HL-60/S4 treated with phorbol 12-myristate 13-acetate at 8.2 ng/mL for 4 days and 3 days (cell line): ENCODE data around the gene CPSF2.
"Not testable (repeated sequence)": the region's sequence is repeated elsewhere in the genome, so short reads cannot be mapped to it uniquely, and the experiment has no call there.

Experiments used
- in situ Hi-C: fragments of 300-500 bp; cut with MboI; formaldehyde crosslinking; loops from 2 replicates; pipeline ENCODE4 v1.15.0; 2022; ENCODE audit warnings: low sequenced_read_pairs

The CPSF2 gene

GRCh38 chr14:92154283-92154942, 32.6 kb downstream of the CPSF2 start:
- in situ Hi-C loops = no loop called here

GRCh38 chr14:92160619-92161018, 38.9 kb downstream of the CPSF2 start:
- in situ Hi-C loops = no loop called here

- in situ Hi-C loops = no loop called here
These were observed 39.8 kb downstream of the CPSF2 start for GRCh38 chr14:92161521-92161920.

GRCh38 chr14:92164958-92165357, 43.2 kb downstream of the CPSF2 start:
- in situ Hi-C loops = no loop called here

GRCh38 chr14:92173668-92174067, 51.9 kb downstream of the CPSF2 start:
- in situ Hi-C loops = no loop called here

GRCh38 chr14:92175811-92176210, 54.0 kb downstream of the CPSF2 start:
- in situ Hi-C loops = no loop called here

- in situ Hi-C loops = no loop called here
These were observed 54.7 kb downstream of the CPSF2 start for GRCh38 chr14:92176476-92176875.

GRCh38 chr14:92179178-92179577, 57.4 kb downstream of the CPSF2 start:
- in situ Hi-C loops = not testable (repeated sequence)

GRCh38 chr14:92185559-92185958, 63.8 kb downstream of the CPSF2 start:
- in situ Hi-C loops = no loop called here

GRCh38 chr14:92187616-92188015, 65.8 kb downstream of the CPSF2 start:
- in situ Hi-C loops = not testable (repeated sequence)

GRCh38 chr14:92190768-92191167, 69.0 kb downstream of the CPSF2 start:
- in situ Hi-C loops = no loop called here

GRCh38 chr14:92198804-92199203, 77.0 kb downstream of the CPSF2 start:
- in situ Hi-C loops = no loop called here

GRCh38 chr14:92199763-92200162, 78.0 kb downstream of the CPSF2 start:
- in situ Hi-C loops = no loop called here

GRCh38 chr14:92203116-92203515, 81.3 kb downstream of the CPSF2 start:
- in situ Hi-C loops = no loop called here

GRCh38 chr14:92204792-92205191, 83.0 kb downstream of the CPSF2 start:
- in situ Hi-C loops = no loop called here

GRCh38 chr14:92207012-92207927, 85.5 kb downstream of the CPSF2 start:
- in situ Hi-C loops = no loop called here

- in situ Hi-C loops = no loop called here
These were observed 86.1 kb downstream of the CPSF2 start for GRCh38 chr14:92207928-92208265.

- in situ Hi-C loops = no loop called here
These were observed 87.4 kb downstream of the CPSF2 start for GRCh38 chr14:92209141-92209540.

GRCh38 chr14:92213125-92213524, 91.4 kb downstream of the CPSF2 start:
- in situ Hi-C loops = not testable (repeated sequence)

- in situ Hi-C loops = no loop called here
These were observed 93.8 kb downstream of the CPSF2 start for GRCh38 chr14:92215579-92215978.

GRCh38 chr14:92217936-92218335, 96.2 kb downstream of the CPSF2 start:
- in situ Hi-C loops = no loop called here
